SK-N-SH (cell line): Measurements from ENCODE around the gene ETV1. TPM values are rescaled to one million over a fixed set of nuclear protein-coding genes. Genes with fewer than 3 reads are reported as not detected.

Experiments
- CTCF ChIA-PET: fragments of 300-600, 350-600 bp; formaldehyde crosslinking; extraction: SDS; loops from one replicate; lab custom pipeline; 2021; lab: Yijun Ruan, JAX
- POLR2A ChIA-PET: fragments of 350-600 bp; sonication (Branson Sonifier 250); formaldehyde crosslinking; extraction: SDS; loops from one replicate; lab custom pipeline; 2020; ENCODE audit warnings: antibody characterized with exemption, inconsistent platforms; lab: Yijun Ruan, JAX
- DNase-seq: peaks from one replicate; pipeline ENCODE4 v3.0.0; 2012
- H2AFZ ChIP-seq: fragments of 200-600 bp; sonication (generic); 2 replicates; pipeline ENCODE4 v1.8.1; 2016; ENCODE audit warnings: antibody characterized with exemption, mild to moderate bottlenecking, low read depth
- H3F3A ChIP-seq: fragments of 200-600 bp; sonication (generic); replicated peaks from 2 replicates; pipeline ENCODE3; 2016; ENCODE audit warnings: antibody characterized with exemption, mild to moderate bottlenecking; ENCODE audit not compliant: insufficient read depth
- H3K27ac ChIP-seq, 2 experiments: fragments of 200-500 bp in 1 of 2; fragments of 200-600 bp in 1 of 2; sonication (Bioruptor generic) in 1 of 2; sonication (generic), shearing (Covaris generic) in 1 of 2; 2 replicates each; pipeline versions ENCODE4 v1.5.1 to v1.6.1; 2014 to 2016; ENCODE audit warnings: low read depth in 2 of 2, inconsistent platforms in 1 of 2, low read length in 1 of 2, mild to moderate bottlenecking in 1 of 2, mixed read lengths in 1 of 2
- H3K27me3 ChIP-seq: fragments of 200-600 bp; sonication (generic), shearing (Covaris generic); 2 replicates; pipeline ENCODE4 v1.6.1; 2016; ENCODE audit warnings: mixed run types; ENCODE audit not compliant: insufficient read depth
- H3K36me3 ChIP-seq, 2 experiments: fragments of 200-500 bp in 1 of 2; fragments of 200-600 bp in 1 of 2; sonication (Bioruptor generic) in 1 of 2; sonication (generic) in 1 of 2; replicated peaks in 1 of 2; 2 replicates each; pipeline versions ENCODE3 to v1.5.1; 2014 to 2016; ENCODE audit warnings: low read length in 1 of 2, mild to moderate bottlenecking in 1 of 2; ENCODE audit not compliant: insufficient read depth in 2 of 2, control insufficient read depth in 1 of 2
- H3K4me1 ChIP-seq, 2 experiments: fragments of 200-500 bp in 1 of 2; fragments of 200-600 bp in 1 of 2; sonication (Bioruptor generic) in 1 of 2; sonication (generic), shearing (Covaris generic) in 1 of 2; 2 replicates each; pipeline versions ENCODE4 v1.5.1 to v1.6.1; 2014 to 2016; ENCODE audit warnings: low read depth in 1 of 2, low read length in 1 of 2, mixed run types in 1 of 2; ENCODE audit not compliant: insufficient read depth in 2 of 2, control insufficient read depth in 1 of 2
- H3K4me2 ChIP-seq: fragments of 200-600 bp; sonication (generic), shearing (Covaris generic); 2 replicates; pipeline ENCODE4 v1.6.1; 2017; ENCODE audit warnings: mixed run types
- H3K4me3 ChIP-seq, 2 experiments: fragments of 200-500 bp in 1 of 2; fragments of 200-600 bp in 1 of 2; sonication (Bioruptor generic) in 1 of 2; sonication (generic), shearing (Covaris generic) in 1 of 2; 2 replicates each; pipeline versions ENCODE4 v1.5.1 to v1.8.1; 2014 to 2016; ENCODE audit warnings: low read depth in 2 of 2, inconsistent platforms in 1 of 2, low read length in 1 of 2, mild to moderate bottlenecking in 1 of 2, mixed read lengths in 1 of 2, moderate library complexity in 1 of 2
- H3K79me2 ChIP-seq: fragments of 200-600 bp; sonication (generic); 2 replicates; pipeline ENCODE4 v1.8.1; 2017; ENCODE audit warnings: mild to moderate bottlenecking; ENCODE audit not compliant: insufficient read depth
- H3K9ac ChIP-seq: fragments of 200-600 bp; sonication (generic); 2 replicates; pipeline ENCODE4 v1.6.1; 2017; ENCODE audit warnings: mixed run types
- H3K9me2 ChIP-seq: fragments of 200-600 bp; sonication (generic); 2 replicates; pipeline ENCODE4 v1.6.1; 2017; ENCODE audit warnings: mixed run types
- H3K9me3 ChIP-seq: fragments of 200-600 bp; sonication (generic); 2 replicates; pipeline ENCODE4 v1.6.1; 2017; ENCODE audit warnings: mixed run types, mild to moderate bottlenecking, moderate library complexity
- H4K20me1 ChIP-seq: fragments of 200-600 bp; sonication (generic); 2 replicates; pipeline ENCODE4 v1.6.1; 2017; ENCODE audit warnings: mild to moderate bottlenecking, mixed run types; ENCODE audit not compliant: insufficient read depth
- ELF1 ChIP-seq: IDR thresholded peaks from 2 replicates; pipeline ENCODE4 v1.4.0; 2012
- FOSL2 ChIP-seq: IDR thresholded peaks from 2 replicates; pipeline ENCODE4 v1.4.0; 2012; ENCODE audit warnings: low read depth, mild to moderate bottlenecking, moderate library complexity, borderline replicate concordance
- FOXM1 ChIP-seq: IDR thresholded peaks from 2 replicates; pipeline ENCODE4 v1.4.0; 2012; ENCODE audit warnings: low read depth, mild to moderate bottlenecking
- GABPA ChIP-seq: IDR thresholded peaks from 2 replicates; pipeline ENCODE4 v1.4.0; 2012; ENCODE audit warnings: low read depth, mild to moderate bottlenecking
- GATA2 ChIP-seq: sonication (generic); formaldehyde crosslinking; IDR thresholded peaks from 2 replicates; pipeline ENCODE4 v1.5.0; 2020; ENCODE audit warnings: mild to moderate bottlenecking, missing genetic modification reagents
- MEF2A ChIP-seq: IDR thresholded peaks from 2 replicates; pipeline ENCODE4 v1.4.0; 2012; ENCODE audit warnings: low read depth, borderline replicate concordance
- MXI1 ChIP-seq: IDR thresholded peaks from 2 replicates; pipeline ENCODE4 v1.6.1; 2012; ENCODE audit warnings: mild to moderate bottlenecking, low read depth, low read length, improper control_type of control experiment
- NFIC ChIP-seq: IDR thresholded peaks from 2 replicates; pipeline ENCODE4 v1.4.0; 2012; ENCODE audit warnings: borderline replicate concordance
- NRF1 ChIP-seq: IDR thresholded peaks from 2 replicates; pipeline ENCODE4 v1.6.1; 2012; ENCODE audit warnings: low read depth, mild to moderate bottlenecking, low read length
- POLR2AphosphoS5 ChIP-seq: IDR thresholded peaks from 2 replicates; pipeline ENCODE4 v1.6.1; 2012; ENCODE audit warnings: low read depth, low read length
- TAF1 ChIP-seq: IDR thresholded peaks from 2 replicates; pipeline ENCODE4 v1.6.1; 2012; ENCODE audit warnings: low read depth, mild to moderate bottlenecking, low read length, moderate library complexity, borderline replicate concordance
- TCF12 ChIP-seq: IDR thresholded peaks from 2 replicates; pipeline ENCODE4 v1.4.0; 2012
- TEAD4 ChIP-seq: IDR thresholded peaks from 2 replicates; pipeline ENCODE4 v1.4.0; 2012; ENCODE audit warnings: mild to moderate bottlenecking, borderline replicate concordance; ENCODE audit not compliant: insufficient read depth
- WGBS: methylation state at CpG from one replicate; pipeline ENCODE4 v1.1.6; 2017; ENCODE audit warnings: low lambda C conversion rate; 5-methylcytosine and 5-hydroxymethylcytosine counted together
- polyA plus RNA-seq, 3 experiments: library from polyadenylated mRNA; depleted of rRNA; stranded (reverse); fragments of >200 nt; gene quantifications; 2 replicates each; pipeline ENCODE4 v1.2.3, GENCODE V29; 2012
- TF ChIP-seq, protein P1 (sequence below): IDR thresholded peaks from 2 replicates; pipeline ENCODE4; 2012
- TF ChIP-seq, protein P2 (sequence below): IDR thresholded peaks from 2 replicates; pipeline ENCODE4 v1.6.1; 2012; ENCODE audit warnings: mild to moderate bottlenecking, low read depth, low read length, moderate library complexity
- TF ChIP-seq, protein P3 (sequence below): IDR thresholded peaks from 2 replicates; pipeline ENCODE4 v1.4.0; 2012; ENCODE audit warnings: low read depth, borderline replicate concordance
- TF ChIP-seq, protein P4 (sequence below): IDR thresholded peaks from 2 replicates; pipeline ENCODE4 v1.4.0; 2012; ENCODE audit warnings: low read depth

The ETV1 gene
- polyA plus RNA-seq, 1 of the 3 experiments (the other 2 are of a cell fraction), result 24.9 TPM

DNA sequence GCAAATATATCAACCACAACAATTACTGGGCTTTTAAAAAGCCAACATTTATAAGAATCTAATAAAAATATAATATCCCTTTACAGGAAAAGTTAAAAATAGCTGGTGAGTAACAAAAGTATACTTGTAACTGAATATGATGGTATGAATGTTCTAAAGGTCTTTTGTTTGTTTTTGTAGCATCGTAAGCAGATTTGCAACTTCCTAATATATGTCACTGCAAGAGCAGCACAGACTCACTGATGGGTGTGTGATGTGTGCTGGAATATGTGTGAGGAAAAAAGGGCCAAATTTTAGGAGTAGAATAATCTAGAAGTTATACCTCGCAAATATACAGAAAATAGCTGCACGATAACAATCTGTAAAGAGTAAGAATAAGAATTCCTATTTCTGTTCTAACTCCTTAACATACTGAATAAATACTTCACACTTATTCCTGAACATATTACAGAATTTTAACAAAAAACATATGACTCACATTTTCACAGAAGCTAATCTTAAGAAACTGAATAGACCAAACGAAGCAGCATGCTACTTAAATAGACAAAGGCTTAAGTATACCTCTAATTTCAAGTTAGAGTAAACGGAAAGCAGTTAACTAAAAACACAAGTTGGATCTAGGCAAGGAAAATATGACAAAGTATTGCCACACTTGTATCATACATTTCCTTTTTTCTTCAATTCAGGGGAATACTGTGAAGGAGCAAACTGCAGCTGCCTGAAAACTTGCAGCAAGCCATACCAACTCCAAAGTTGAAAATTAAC, 9.6 kb downstream of the ETV1 start:
- TF ChIP-seq TCF12 (0 out of 2 replicates have a peak, but pooled peaks have one; percentile 3), NRF1 (no peak), FOSL2 (peak; percentile 16; the same call in 1 of the 2 replicates), FOXM1 (no peak), MXI1 (no peak), ELF1 (no peak), TEAD4 (no peak), TAF1 (no peak), MEF2A (peak; percentile 30; the same call in 1 of the 2 replicates)
- TF ChIP-seq, protein P1, sequence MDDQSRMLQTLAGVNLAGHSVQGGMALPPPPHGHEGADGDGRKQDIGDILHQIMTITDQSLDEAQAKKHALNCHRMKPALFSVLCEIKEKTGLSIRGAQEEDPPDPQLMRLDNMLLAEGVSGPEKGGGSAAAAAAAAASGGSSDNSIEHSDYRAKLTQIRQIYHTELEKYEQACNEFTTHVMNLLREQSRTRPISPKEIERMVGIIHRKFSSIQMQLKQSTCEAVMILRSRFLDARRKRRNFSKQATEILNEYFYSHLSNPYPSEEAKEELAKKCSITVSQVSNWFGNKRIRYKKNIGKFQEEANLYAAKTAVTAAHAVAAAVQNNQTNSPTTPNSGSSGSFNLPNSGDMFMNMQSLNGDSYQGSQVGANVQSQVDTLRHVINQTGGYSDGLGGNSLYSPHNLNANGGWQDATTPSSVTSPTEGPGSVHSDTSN, result no peak
- TF ChIP-seq, protein P2, sequence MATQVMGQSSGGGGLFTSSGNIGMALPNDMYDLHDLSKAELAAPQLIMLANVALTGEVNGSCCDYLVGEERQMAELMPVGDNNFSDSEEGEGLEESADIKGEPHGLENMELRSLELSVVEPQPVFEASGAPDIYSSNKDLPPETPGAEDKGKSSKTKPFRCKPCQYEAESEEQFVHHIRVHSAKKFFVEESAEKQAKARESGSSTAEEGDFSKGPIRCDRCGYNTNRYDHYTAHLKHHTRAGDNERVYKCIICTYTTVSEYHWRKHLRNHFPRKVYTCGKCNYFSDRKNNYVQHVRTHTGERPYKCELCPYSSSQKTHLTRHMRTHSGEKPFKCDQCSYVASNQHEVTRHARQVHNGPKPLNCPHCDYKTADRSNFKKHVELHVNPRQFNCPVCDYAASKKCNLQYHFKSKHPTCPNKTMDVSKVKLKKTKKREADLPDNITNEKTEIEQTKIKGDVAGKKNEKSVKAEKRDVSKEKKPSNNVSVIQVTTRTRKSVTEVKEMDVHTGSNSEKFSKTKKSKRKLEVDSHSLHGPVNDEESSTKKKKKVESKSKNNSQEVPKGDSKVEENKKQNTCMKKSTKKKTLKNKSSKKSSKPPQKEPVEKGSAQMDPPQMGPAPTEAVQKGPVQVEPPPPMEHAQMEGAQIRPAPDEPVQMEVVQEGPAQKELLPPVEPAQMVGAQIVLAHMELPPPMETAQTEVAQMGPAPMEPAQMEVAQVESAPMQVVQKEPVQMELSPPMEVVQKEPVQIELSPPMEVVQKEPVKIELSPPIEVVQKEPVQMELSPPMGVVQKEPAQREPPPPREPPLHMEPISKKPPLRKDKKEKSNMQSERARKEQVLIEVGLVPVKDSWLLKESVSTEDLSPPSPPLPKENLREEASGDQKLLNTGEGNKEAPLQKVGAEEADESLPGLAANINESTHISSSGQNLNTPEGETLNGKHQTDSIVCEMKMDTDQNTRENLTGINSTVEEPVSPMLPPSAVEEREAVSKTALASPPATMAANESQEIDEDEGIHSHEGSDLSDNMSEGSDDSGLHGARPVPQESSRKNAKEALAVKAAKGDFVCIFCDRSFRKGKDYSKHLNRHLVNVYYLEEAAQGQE, result no peak
- Histone ChIP-seq H3K36me3 (peaks cover 0 to 4% of the 10 kb centered on the region in 2 experiments), H3K9me3 (no peaks in the 10 kb centered on the region), H3K79me2 (no peaks in the 10 kb centered on the region), H2AFZ (peak overlapping the region; percentile 56; the same call in 1 of the 2 replicates), H3K4me1 (peaks cover 26 to 33% of the 10 kb centered on the region in 2 experiments; a peak in 3 of 4 replicates), H3K27ac (peak overlapping the region; percentile 72 to 81; a peak in 3 of 4 replicates), H4K20me1 (no peaks in the 10 kb centered on the region), H3F3A (peaks cover 21% of the 10 kb centered on the region), H3K9ac (peak overlapping the region; percentile 18; the same call in 1 of the 2 replicates), H3K27me3 (no peaks in the 10 kb centered on the region), H3K4me2 (peak overlapping the region; percentile 57), H3K4me3 (peak overlapping the region in 1 of 2 experiments; percentile 15; a peak in 2 of 4 replicates), H3K9me2 (no peaks in the 10 kb centered on the region)
- no peak for DNase-seq
- ChIA-PET POLR2A (interaction anchor here (0.6 kb wide), 1 partner anchor 36 kb away, joined by 3 read pairs; no protein-coding TSS in a partner anchor), CTCF (interaction anchor here (0.7 to 3.7 kb wide), 10 partner anchors 8 to 712 kb away, joined by 3 to 20 read pairs (median 4); partner anchors contain the start of gene ETV1)
- 53% methylated on average over 5 of the region's 5 CpGs for WGBS

DNA sequence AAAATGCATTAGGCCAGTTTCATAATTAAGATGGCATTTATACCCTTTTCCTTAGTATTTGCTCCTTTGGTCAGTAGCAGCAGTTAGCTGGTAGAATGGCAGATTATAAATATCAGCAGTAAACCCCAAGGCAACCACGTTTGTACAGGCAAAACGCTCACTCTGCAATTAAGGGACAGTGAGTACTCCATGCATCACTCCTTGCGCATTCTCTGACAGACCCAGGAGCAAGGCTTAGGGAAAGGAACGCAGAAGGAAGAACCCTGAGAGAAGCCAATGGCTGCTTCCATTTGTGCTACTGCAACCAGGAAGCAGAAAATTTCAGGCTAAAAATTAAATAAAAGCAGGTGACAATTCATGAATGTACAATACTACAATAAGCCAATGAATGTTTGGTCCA, 12.9 kb downstream of the ETV1 start:
- H3K4me2 ChIP-seq, result no peak overlapping the region
- no peak overlapping the region for H3K27ac ChIP-seq
- no peaks in the 10 kb centered on the region for H3K9me2 ChIP-seq
- peaks cover 23 to 24% of the 10 kb centered on the region in 2 experiments; a peak in 3 of 4 replicates for H3K4me1 ChIP-seq
- H4K20me1 ChIP-seq, result no peaks in the 10 kb centered on the region
- H3K9me3 ChIP-seq, result no peaks in the 10 kb centered on the region
- 90% methylated on average over 4 of the region's 4 CpGs for WGBS
- ChIA-PET POLR2A (no interaction called here), CTCF (no interaction called here)
- H3F3A ChIP-seq, result peaks cover 21% of the 10 kb centered on the region
- H3K4me3 ChIP-seq, result no peak overlapping the region
- no peaks in the 10 kb centered on the region for H3K27me3 ChIP-seq
- H3K9ac ChIP-seq, result no peak overlapping the region
- no peak for DNase-seq
- no peak overlapping the region for H2AFZ ChIP-seq
- H3K79me2 ChIP-seq, result no peaks in the 10 kb centered on the region
- peaks cover 0 to 8% of the 10 kb centered on the region in 2 experiments for H3K36me3 ChIP-seq
- no peak for TF ChIP-seq POLR2AphosphoS5
- no peak for TF ChIP-seq NFIC
- TF ChIP-seq TEAD4, result no peak
- no peak for TF ChIP-seq GABPA
- TF ChIP-seq GATA2, result no peak
- no peak for TF ChIP-seq MXI1
- TF ChIP-seq, protein P3, sequence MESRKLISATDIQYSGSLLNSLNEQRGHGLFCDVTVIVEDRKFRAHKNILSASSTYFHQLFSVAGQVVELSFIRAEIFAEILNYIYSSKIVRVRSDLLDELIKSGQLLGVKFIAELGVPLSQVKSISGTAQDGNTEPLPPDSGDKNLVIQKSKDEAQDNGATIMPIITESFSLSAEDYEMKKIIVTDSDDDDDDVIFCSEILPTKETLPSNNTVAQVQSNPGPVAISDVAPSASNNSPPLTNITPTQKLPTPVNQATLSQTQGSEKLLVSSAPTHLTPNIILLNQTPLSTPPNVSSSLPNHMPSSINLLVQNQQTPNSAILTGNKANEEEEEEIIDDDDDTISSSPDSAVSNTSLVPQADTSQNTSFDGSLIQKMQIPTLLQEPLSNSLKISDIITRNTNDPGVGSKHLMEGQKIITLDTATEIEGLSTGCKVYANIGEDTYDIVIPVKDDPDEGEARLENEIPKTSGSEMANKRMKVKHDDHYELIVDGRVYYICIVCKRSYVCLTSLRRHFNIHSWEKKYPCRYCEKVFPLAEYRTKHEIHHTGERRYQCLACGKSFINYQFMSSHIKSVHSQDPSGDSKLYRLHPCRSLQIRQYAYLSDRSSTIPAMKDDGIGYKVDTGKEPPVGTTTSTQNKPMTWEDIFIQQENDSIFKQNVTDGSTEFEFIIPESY, result no peak
- TF ChIP-seq, protein P4, sequence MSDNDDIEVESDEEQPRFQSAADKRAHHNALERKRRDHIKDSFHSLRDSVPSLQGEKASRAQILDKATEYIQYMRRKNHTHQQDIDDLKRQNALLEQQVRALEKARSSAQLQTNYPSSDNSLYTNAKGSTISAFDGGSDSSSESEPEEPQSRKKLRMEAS, result no peak
